Mesenteric fat pad (tissue), 1 donor: ENCODE data around the gene CEP72. TPM values are rescaled to one million over a fixed set of nuclear protein-coding genes. Genes with fewer than 3 reads are reported as not detected.
A peak's percentile ranks its signal among the peaks of the same experiment; 100 is the strongest.

Experiments
- DNase-seq: peaks from one replicate; pipeline ENCODE4 v3.0.0-alpha.2; 2020; ENCODE audit warnings: low spot score
- total RNA-seq: library from RNA; stranded (reverse); fragmentation: NEBNext Ultra II Directional; extraction: Animal tissue kit (Norgen Biotek cat#: 25700); gene quantifications from one replicate; pipeline ENCODE4 v1.2.1, GENCODE V29; 2021
- donor health status: DM: yes; HTN: yes; CAD: no.

Gene CEP72
- total RNA-seq, 1 donor from 2014 or later, result 2.0 TPM

- DNase-seq, result no peak
Measured at GRCh38 chr5:669111-669841, 57.1 kb downstream of the CEP72 start.

GRCh38 chr5:669842-670395 lies 57.8 kb downstream of the CEP72 start:
- no peak for DNase-seq

- DNase-seq, result no peak
Measured at GRCh38 chr5:670396-671270, 58.5 kb downstream of the CEP72 start.

GRCh38 chr5:671459-672328 lies 59.6 kb downstream of the CEP72 start:
- no peak for DNase-seq

- no peak for DNase-seq
Measured at GRCh38 chr5:672329-673160, 60.4 kb downstream of the CEP72 start.

- DNase-seq, result no peak
Measured at GRCh38 chr5:673161-673830, 61.2 kb downstream of the CEP72 start.

- peak; percentile 86 for DNase-seq
Measured at GRCh38 chr5:673831-674629, 61.9 kb downstream of the CEP72 start.

GRCh38 chr5:674630-675011 lies 62.5 kb downstream of the CEP72 start:
- DNase-seq, result no peak

GRCh38 chr5:675111-675870 lies 63.2 kb downstream of the CEP72 start:
- DNase-seq, result peak; percentile 69

- peak; percentile 89 for DNase-seq
Measured at GRCh38 chr5:675871-676698, 63.9 kb downstream of the CEP72 start.

GRCh38 chr5:676699-677076 lies 64.5 kb downstream of the CEP72 start:
- DNase-seq, result no peak

GRCh38 chr5:677131-678101 lies 65.3 kb downstream of the CEP72 start:
- DNase-seq, result peak; percentile 89

- DNase-seq, result peak; percentile 84
Measured at GRCh38 chr5:678521-678920, 66.4 kb downstream of the CEP72 start.

- DNase-seq, result peak; percentile 83
Measured at GRCh38 chr5:679166-679895, 67.2 kb downstream of the CEP72 start.

- DNase-seq, result peak; percentile 83
Measured at GRCh38 chr5:680118-680795, 68.1 kb downstream of the CEP72 start.
